ENCODE data around the gene MEA1.
"Not testable (repeated sequence)": the region's sequence is repeated elsewhere in the genome, so short reads cannot be mapped to it uniquely, and the experiment has no call there.

Gene MEA1

GRCh38 chr6:43006251-43006650 is 7.5 kb downstream of the MEA1 start:
- Histone ChIP-seq H3K4me3 (replicated peaks; ENCODE audit: low read depth, low read length) (no peak overlapping the region), H3K27me3 (replicated peaks; ENCODE audit: control insufficient read depth, insufficient read depth, low read length) (no peaks in the 10 kb centered on the region), H3K36me3 (ENCODE audit: control insufficient read depth, insufficient read depth, low read length) (peaks cover 21% of the 10 kb centered on the region)
- no peak for TF ChIP-seq CTCF (IDR thresholded peaks at IDR 0.05; ENCODE audit: insufficient read depth, low read length, poor library complexity, severe bottlenecking)
- DNase-seq (ENCODE audit: extremely low read depth, insufficient read length), result no peak

DNA sequence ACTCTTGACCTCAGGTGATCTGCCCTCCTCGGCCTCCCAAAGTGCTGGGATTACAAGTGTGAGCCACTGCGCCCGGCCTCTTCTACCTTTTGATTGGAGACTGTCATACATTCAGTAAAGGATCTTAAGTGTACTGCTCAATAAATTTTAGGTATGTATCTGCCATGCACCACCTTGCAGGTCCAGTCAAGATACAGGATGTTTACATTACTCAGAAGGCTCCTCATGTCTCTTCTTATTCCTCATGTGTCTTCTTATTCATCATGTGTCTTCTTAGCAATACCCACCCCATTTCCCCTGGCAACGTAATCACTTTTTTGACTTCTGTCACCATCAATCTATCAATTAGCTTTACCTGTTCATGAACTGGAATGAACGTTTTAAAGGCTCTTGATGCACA is 7.9 kb downstream of the MEA1 start:
- Histone ChIP-seq H3K4me3 (replicated peaks; ENCODE audit: low read depth, low read length) (no peak overlapping the region), H3K36me3 (ENCODE audit: control insufficient read depth, insufficient read depth, low read length) (peaks cover 17% of the 10 kb centered on the region), H3K27me3 (replicated peaks; ENCODE audit: control insufficient read depth, insufficient read depth, low read length) (no peaks in the 10 kb centered on the region)
- DNase-seq (ENCODE audit: extremely low read depth, insufficient read length), result no peak
- no peak for TF ChIP-seq CTCF (IDR thresholded peaks at IDR 0.05; ENCODE audit: insufficient read depth, low read length, poor library complexity, severe bottlenecking)

GRCh38 chr6:43001843-43002242 is 11.9 kb downstream of the MEA1 start:
- H3K4me3 ChIP-seq (replicated peaks; ENCODE audit: low read depth, low read length), result no peak overlapping the region
- H3K36me3 ChIP-seq (ENCODE audit: control insufficient read depth, insufficient read depth, low read length), result peaks cover 2% of the 10 kb centered on the region; the same call in 1 of the 2 replicates
- TF ChIP-seq CTCF (IDR thresholded peaks at IDR 0.05; ENCODE audit: insufficient read depth, low read length, poor library complexity, severe bottlenecking), result no peak
- H3K27me3 ChIP-seq (replicated peaks; ENCODE audit: control insufficient read depth, insufficient read depth, low read length), result no peaks in the 10 kb centered on the region
- DNase-seq (ENCODE audit: extremely low read depth, insufficient read length), result no peak

DNA sequence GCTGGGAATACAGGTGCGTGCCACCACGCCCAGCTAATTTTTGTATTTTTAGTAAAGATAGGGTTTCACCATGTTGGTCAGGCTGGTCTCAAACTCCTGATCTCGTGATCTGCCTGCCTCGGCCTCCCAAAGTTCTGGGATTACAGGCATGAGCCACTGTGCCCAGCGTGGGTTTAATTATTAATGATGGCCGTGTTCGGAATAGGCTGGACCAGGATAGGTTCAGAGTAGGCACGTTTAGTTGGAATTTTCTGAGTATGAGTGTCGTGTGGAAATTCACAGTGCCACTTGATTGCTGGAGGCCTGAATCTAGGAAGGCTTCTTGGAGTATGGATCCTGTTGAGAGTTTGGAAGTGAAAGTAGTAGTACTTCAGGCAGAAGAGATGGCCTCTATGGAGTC is 15.5 kb downstream of the MEA1 start:
- not testable (repeated sequence) for H3K27me3 ChIP-seq (replicated peaks; ENCODE audit: control insufficient read depth, insufficient read depth, low read length); H3K36me3 ChIP-seq (ENCODE audit: control insufficient read depth, insufficient read depth, low read length); DNase-seq (ENCODE audit: extremely low read depth, insufficient read length); H3K4me3 ChIP-seq (replicated peaks; ENCODE audit: low read depth, low read length)

GRCh38 chr6:42996513-42996912 is 17.2 kb downstream of the MEA1 start:
- no peak for TF ChIP-seq CTCF (IDR thresholded peaks at IDR 0.05; ENCODE audit: insufficient read depth, low read length, poor library complexity, severe bottlenecking)
- H3K4me3 ChIP-seq (replicated peaks; ENCODE audit: low read depth, low read length), result no peak overlapping the region
- peaks cover under 1% of the 10 kb centered on the region; the same call in 1 of the 2 replicates for H3K36me3 ChIP-seq (ENCODE audit: control insufficient read depth, insufficient read depth, low read length)
- no peaks in the 10 kb centered on the region for H3K27me3 ChIP-seq (replicated peaks; ENCODE audit: control insufficient read depth, insufficient read depth, low read length)
- no peak for DNase-seq (ENCODE audit: extremely low read depth, insufficient read length)

- no peaks in the 10 kb centered on the region for H3K27me3 ChIP-seq (replicated peaks; ENCODE audit: control insufficient read depth, insufficient read depth, low read length)
- no peak for TF ChIP-seq CTCF (IDR thresholded peaks at IDR 0.05; ENCODE audit: insufficient read depth, low read length, poor library complexity, severe bottlenecking)
- no peak for DNase-seq (ENCODE audit: extremely low read depth, insufficient read length)
- H3K36me3 ChIP-seq (ENCODE audit: control insufficient read depth, insufficient read depth, low read length), result peaks cover 5% of the 10 kb centered on the region
- no peak overlapping the region for H3K4me3 ChIP-seq (replicated peaks; ENCODE audit: low read depth, low read length)
Observed at GRCh38 chr6:42993445-42993844, 20.3 kb downstream of the MEA1 start.

Measured in GM06990 (cell line).